A549 treated with Mapracorat at 1 μM for 4 hours (cell line): ENCODE results near the gene BCKDHB. TPM values are rescaled to one million over a fixed set of nuclear protein-coding genes. Genes with fewer than 3 reads are reported as not detected.

ENCODE experiments used
- total RNA-seq: library from RNA; stranded (reverse); fragments of 200-300 nt; extraction: Qiagen RNA extraction; gene quantifications from 5 replicates; pipeline ENCODE4 v1.2.3, GENCODE V29; 2022

BCKDHB gene
- 4.7 to 6.5 TPM (median 5.4 TPM) in 5 replicates for total RNA-seq

GRCh38 chr6:80106418-80107235 lies at the start of gene BCKDHB:
TSS of gene BCKDHB (plus strand) at chr6:80106671. CDS start at chr6:80106694, 23 bp downstream.

Other genes starting within 250 kb of the BCKDHB start
- gene ELOVL4, start 159.1 kb upstream of the BCKDHB start, total RNA-seq: 1.5 to 1.8 TPM (median 1.6 TPM) in 5 replicates
- gene TTK, start 102.0 kb upstream of the BCKDHB start, total RNA-seq: 15.9 to 20.5 TPM (median 19.2 TPM) in 5 replicates